H7 (cell line): ENCODE results near the gene ARL3. TPM values are rescaled to one million over a fixed set of nuclear protein-coding genes. Genes with fewer than 3 reads are reported as not detected.

ENCODE experiments used
- DNase-seq: peaks from one replicate; pipeline ENCODE4 v3.0.0; 2012
- H3K27me3 ChIP-seq: 2 replicates; pipeline ENCODE4 v1.6.0; 2011; ENCODE audit warnings: mild to moderate bottlenecking, low read length; ENCODE audit not compliant: control insufficient read depth, insufficient read depth
- H3K36me3 ChIP-seq: replicated peaks from 2 replicates; pipeline ENCODE4 v1.5.1; 2011; ENCODE audit warnings: low read length; ENCODE audit not compliant: control insufficient read depth, insufficient read depth
- H3K4me3 ChIP-seq: 2 replicates; pipeline ENCODE4 v1.5.1; 2011; ENCODE audit warnings: low read depth, mild to moderate bottlenecking, control low read depth, low read length, moderate library complexity; ENCODE audit not compliant: insufficient read depth
- total RNA-seq: library from RNA; depleted of rRNA; stranded (reverse); fragments of >200 nt; shearing (Covaris generic); gene quantifications from 2 replicates; pipeline ENCODE4 v1.2.3, GENCODE V29; 2014

Gene ARL3
- total RNA-seq, 1 experiment from 2014 or later, result 7.5 TPM

DNA sequence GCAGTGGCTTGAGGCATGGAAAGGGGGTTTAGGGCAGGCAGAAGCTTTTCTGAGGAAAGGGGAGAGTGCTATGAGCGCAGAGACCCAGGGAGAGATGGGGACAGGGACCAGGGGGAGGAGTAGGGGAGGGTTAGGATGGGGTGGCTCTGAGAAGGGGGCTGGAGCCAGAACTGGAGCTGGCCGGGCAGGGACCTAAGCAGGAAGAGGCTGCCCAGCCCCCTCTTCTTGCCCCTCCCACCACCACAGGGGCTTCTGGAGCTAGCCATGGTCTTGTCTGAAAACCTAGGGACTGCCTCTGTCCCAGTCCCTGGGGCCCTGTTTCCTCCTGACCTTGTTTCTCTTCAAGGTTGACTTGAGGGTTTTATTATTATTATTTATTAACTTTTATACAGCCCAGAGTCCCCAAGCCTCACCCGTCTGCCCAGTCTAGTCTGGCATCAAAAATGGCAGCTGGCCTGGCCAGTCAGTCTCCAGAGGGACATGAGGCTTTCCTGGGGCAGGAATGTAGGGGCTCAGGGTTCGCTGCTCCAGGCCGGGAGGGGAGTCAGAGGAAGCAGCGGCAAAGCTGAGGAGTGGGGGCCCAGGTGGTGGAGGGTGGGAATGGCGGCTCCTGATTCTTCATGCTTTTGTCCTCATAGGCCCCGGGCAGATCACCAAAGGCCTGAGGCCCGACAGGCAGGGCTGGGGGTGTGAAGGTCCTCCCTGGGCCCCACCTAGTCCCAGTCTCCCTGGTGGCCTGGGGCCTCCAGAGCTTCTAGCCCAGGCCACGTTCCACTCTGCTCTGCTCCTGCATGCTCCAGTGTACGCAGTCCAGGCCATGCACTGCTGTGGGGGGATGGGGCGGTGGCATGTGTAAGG lies 64.2 kb downstream of the ARL3 start:
- Histone ChIP-seq H3K27me3 (no peaks in the 10 kb centered on the region), H3K36me3 (peaks cover 3% of the 10 kb centered on the region), H3K4me3 (no peak overlapping the region)
- DNase-seq, result peak; percentile 81

DNA sequence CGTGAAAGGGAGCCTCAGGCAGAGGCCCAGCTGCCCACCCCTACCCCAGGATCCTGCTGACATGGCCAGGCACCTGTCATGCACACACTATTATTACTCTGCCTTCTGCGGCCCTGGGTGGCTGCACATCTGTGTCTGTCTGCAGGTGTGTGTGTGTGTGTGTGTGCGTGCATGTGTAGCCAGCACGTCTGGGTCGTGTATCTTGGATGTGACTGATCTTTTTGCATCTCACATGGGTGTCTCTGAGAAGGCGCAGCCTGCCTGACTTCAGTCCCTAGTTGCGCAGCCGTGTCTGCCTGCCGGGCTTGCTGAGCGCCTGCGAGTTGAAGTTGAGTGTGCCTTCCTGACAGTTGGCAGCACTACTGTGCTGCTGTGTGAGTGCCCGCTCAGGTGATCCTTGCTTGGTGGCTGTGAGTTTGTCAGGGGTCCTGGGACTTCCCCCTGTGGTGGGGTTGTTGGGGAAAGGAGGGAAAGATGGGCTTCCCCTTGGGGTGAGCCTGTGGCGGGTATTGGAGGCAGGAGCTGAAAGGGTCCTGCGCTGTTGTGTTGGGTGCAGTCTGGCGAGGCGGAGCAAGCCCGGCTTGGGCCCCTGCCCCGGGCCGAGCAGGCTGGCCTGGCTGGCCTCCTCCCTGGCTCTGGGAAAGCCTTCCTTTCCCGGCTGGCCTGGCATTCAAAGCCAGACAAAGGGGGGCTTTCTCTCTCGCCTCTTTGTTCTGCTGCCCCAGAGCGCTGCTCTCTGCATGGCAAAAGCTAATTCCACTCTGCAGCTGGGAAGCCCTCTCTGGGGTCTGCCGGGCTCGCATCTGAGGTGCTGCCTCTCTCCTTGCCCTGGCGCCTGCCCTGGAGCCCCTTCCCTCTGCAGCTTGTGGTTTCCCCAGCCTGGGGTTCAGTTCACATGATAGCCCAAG lies 65.1 kb downstream of the ARL3 start:
- no peaks in the 10 kb centered on the region for H3K27me3 ChIP-seq
- peaks cover 1% of the 10 kb centered on the region; the same call in 1 of the 2 replicates for H3K36me3 ChIP-seq
- DNase-seq, result peak; percentile 77
- H3K4me3 ChIP-seq, result no peak overlapping the region; the same call in 1 of the 2 replicates

DNA sequence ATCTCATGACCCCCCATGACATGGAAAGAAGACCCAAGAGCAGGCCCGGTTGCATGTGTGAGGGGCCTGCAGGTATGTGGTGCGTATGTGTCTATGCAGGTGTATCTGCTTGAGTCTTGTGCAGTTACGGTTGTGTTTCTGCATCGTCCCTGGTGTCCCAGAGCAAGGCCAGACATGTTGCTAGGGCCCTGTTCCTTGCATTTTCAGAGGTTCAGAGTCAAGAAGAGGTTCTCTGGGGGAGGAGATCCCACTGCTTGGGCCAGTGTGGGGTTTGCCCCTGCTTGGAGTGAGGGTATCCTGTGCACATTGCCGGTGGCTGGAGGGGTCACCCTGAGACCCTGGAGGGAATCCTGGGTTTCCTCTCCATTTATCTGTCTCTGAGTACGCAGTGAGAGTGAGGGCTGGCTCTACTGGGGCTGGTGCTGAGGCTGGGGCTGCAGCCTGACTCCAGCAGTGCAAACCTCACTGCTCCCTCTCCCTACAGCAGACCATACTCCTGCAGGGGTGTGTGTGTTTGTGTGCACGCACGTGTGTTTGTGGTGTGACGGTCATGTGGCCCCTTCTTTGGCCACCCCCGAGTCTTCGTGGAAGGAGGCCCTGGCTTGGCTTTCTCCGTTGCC lies 65.8 kb downstream of the ARL3 start:
- Histone ChIP-seq H3K27me3 (no peaks in the 10 kb centered on the region), H3K4me3 (no peak overlapping the region), H3K36me3 (no peaks in the 10 kb centered on the region; the same call in 1 of the 2 replicates)
- no peak for DNase-seq

DNA sequence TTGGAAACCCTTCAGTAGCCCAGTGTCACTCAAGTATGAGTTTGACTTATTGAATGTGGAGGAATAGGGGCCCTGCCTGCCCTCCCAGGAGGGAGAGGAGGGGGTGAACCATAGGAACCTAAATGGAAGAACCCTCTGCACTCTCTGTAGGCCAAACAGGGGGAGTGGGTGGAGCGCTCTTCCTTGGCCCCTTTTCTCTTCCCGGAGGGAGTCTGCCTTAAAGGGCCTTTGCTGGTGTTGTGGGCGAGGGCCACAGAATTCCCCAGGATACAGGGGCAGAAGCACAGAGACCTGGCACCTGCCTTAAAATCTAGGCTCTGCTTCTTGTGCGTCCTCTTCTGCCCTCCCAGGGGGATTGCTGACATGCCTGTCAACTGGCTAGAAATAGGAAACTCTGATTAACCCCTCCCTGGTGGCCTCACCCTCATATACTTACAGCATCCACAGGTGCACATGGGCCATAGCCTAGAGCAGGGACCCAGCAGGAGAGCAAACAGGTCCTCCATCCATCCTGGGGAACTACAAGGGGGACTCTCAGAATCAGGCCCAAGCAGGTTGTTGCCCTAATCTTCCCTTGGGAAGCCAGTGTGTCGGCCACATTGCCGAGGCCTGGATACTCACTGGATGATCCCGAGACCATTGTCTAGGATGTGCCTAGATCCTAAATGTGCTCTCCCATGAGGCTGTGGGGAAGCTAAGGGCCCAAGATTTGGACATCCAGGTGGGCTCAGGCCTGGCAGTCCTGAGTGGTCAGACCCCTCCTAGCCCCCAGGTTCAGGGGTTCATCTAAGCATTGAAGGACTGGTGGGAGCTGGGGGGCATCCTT lies 66.5 kb downstream of the ARL3 start:
- Histone ChIP-seq H3K36me3 (no peaks in the 10 kb centered on the region), H3K27me3 (no peaks in the 10 kb centered on the region), H3K4me3 (no peak overlapping the region)
- DNase-seq, result no peak

DNA sequence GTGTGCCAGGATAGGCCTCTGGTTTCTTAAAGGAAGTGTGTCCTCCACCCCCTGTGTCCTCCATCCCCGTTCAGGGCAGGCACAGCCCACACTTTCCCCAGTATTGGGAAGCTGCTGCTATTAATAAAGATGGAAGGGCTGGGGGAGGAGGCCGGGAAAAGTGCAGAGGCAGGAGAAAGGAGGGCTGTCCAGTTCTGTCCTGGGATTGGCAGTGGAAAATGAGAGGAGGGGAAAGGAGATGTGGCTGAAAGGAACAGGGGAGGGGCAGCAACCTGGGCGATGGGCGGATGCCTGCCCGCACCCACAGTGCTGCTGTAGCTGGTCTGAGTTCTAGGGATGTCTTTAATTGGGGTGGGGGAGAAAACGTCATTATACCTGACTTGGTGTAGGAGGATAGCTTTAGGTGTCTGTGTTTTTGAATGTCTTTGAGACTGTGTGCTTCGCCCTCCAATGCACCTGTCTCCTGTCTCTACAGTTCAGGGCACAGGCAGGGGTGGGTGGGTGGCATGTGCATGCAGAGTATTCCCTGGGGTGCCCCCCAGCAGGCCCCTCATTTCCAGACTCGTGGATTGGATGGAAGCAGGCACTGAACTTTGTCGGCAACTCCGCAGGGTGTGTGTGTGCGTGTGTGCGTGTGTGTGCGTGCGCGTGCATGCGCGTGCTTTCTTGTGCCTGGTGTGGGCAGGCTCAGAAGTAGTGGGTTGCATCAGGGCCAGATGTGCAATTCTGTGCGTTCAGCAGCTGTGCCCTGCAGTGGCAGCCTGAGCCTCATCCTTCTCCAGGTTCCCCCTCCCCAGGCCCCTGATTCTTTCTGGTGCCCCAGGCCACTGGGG lies 67.4 kb downstream of the ARL3 start:
- peak; percentile 45 for DNase-seq
- H3K36me3 ChIP-seq, result no peaks in the 10 kb centered on the region
- H3K27me3 ChIP-seq, result no peaks in the 10 kb centered on the region
- H3K4me3 ChIP-seq, result peak overlapping the region; percentile 63; the same call in 1 of the 2 replicates

DNA sequence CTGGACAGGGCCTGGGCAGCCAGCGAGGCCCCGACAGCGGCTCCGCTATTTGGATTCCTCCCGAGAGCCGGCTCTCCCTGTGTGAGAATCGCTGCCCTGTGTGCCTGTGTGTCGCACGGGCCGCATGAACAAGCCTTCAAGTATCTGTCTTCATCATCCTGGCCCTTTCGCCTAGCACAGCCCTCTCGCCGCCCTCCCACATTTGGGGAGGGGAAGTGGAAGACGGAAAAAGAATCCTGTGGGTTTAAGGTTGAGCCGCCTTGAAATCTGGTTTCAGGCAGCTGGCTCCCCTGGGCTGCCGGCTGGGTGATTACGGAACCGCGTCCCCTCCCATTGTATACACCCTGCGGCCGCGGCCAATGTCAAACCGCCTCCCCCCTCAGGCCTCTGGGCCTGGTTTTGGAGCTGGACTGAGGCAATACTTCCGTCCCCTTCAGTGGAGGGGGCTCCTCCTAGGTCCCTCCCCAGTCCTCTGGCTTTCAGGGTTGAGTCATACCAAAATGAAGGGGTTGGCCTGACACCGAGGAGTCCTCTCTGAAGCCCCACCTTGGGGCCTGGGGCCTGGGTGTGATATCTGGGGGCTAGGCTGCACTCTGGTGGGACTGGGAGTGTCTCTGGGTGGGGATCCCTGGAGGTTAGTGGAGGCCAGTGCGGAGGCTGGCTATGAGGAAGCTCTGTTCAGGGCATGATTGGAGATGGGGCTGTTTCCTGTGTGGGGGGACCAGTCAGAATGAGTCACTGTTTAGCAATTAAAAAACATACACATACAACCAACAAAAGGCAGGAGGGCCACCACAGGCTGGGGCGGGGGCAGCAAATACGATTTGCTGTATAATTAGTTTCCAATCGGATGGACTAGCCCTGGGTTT lies 68.2 kb downstream of the ARL3 start:
- peak; percentile 68 for DNase-seq

DNA sequence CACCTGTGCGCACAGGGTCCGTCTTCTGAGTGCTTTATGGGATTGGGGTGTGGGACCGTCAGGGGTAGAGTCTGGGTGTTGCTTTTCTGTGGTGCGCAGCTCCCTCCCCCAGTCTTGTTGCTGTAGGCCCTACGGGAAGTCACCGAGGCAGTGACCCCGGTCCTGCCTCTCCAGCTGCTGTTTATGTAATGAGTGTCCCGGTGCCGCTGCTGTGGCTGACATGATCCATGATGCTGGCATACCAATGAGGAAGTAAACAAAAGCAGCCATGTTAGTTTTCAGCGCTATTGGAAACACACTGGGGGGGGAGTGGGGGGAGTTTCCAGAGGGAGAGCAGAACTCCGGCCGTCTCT lies 68.8 kb downstream of the ARL3 start:
- no peaks in the 10 kb centered on the region for H3K27me3 ChIP-seq
- DNase-seq, result no peak
- H3K36me3 ChIP-seq, result no peaks in the 10 kb centered on the region
- H3K4me3 ChIP-seq, result peak overlapping the region; percentile 63

More for the DNA sequence above, 68.2 kb downstream of the ARL3 start:
- H3K36me3 ChIP-seq, result no peaks in the 10 kb centered on the region
- peak overlapping the region; percentile 63 for H3K4me3 ChIP-seq
- no peaks in the 10 kb centered on the region for H3K27me3 ChIP-seq

DNA sequence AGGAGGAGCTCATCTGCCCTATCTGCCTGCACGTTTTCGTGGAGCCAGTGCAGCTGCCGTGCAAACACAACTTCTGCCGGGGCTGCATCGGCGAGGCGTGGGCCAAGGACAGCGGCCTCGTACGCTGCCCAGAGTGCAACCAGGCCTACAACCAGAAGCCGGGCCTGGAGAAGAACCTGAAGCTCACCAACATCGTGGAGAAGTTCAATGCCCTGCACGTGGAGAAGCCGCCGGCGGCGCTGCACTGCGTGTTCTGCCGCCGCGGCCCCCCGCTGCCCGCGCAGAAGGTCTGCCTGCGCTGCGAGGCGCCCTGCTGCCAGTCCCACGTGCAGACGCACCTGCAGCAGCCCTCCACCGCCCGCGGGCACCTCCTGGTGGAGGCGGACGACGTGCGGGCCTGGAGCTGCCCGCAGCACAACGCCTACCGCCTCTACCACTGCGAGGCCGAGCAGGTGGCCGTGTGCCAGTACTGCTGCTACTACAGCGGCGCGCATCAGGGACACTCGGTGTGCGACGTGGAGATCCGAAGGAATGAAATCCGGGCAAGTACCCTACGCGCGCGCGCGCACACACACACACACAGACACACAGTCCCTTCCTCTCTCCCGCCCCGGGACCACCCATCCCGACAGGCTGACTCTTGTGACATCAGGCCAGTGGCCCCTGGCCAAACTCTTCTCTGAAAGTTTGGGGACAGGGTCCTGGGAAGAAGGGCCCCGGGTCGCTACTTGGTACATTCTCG lies 69.4 kb downstream of the ARL3 start:
- no peaks in the 10 kb centered on the region for H3K36me3 ChIP-seq

DNA sequence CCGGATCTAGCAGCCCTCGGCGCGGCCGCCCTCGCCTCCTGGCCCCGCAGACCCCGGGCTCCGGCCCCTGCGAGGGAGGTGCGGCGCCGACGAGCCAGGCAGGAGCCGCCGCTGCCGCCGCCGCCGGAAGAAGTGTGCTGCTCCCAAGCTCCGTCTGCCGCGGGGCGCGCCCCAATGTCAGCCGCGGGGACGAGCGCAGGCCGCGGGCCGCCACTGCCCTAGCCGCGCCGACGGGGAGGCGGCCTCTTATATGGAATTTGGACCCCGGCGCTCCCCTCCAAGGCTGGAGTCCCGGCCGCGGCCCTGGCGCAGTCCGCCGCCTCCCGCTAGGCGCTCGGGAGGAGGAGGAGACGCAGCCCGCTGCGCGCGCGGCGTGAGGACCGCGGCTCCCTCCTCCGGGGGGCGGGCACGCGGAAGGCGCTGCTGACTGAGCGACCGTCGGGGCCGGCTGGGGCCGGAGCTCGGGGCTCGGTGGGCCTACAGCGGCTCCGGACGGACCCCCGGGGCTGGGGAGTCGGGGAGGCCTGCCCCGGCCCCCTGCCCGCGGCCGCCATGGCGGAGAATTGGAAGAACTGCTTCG lies 70.0 kb downstream of the ARL3 start, which contains the start of gene TRIM8:
Gene TRIM8 (plus strand): TSS at position 414 of the 580 bp plus-strand sequence. CDS start 139 bp downstream, at position 553.
- Histone ChIP-seq H3K4me3 (peak within 1 kb of the TSS; percentile 63), H3K27me3 (no peaks in the 10 kb centered on the region), H3K36me3 (no peaks in the 10 kb centered on the region)
- no peak for DNase-seq

More for the DNA sequence above, 69.4 kb downstream of the ARL3 start:
- DNase-seq, result peak; percentile 81
- Histone ChIP-seq H3K27me3 (no peaks in the 10 kb centered on the region), H3K4me3 (peak overlapping the region; percentile 63)

DNA sequence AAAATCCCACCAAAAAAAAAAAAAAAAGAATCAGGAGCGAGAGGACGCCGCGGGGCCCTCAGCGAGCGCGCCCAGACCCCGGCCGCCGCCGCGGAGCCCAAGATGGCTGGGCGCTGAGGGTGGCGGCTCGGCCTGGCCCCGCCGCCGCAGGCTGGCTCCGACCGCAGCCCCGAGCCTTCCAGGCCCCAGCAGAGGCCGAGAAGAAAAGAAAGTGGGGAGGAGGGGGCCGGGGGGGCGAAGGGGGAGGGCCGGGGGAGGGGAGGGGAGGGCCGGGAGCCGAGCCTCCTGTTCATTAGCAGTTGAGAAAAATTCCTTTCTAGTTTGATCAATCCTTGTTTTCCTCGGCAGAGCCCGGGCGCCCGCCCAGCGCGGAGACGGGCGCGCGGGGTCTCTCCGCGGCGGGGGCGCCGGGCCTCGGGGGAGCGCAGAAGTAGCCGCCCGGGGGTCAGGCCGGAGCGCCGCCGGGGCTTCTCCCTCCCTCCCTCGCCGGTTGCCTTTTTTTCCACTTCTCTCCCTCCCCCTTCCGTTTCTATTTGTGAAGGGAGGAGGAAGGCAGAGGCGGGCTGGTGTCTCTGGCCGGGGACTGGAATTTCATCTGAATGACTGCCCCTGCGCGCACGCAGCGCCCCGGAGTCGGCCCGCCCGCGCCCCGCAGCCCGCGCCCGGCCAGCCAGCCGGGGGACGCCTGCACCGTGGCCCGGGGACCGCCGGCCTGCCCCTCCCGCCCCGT lies 70.7 kb downstream of the ARL3 start:
- Histone ChIP-seq H3K36me3 (no peaks in the 10 kb centered on the region), H3K27me3 (no peaks in the 10 kb centered on the region), H3K4me3 (peak overlapping the region; percentile 73)
- DNase-seq, result peak; percentile 86

DNA sequence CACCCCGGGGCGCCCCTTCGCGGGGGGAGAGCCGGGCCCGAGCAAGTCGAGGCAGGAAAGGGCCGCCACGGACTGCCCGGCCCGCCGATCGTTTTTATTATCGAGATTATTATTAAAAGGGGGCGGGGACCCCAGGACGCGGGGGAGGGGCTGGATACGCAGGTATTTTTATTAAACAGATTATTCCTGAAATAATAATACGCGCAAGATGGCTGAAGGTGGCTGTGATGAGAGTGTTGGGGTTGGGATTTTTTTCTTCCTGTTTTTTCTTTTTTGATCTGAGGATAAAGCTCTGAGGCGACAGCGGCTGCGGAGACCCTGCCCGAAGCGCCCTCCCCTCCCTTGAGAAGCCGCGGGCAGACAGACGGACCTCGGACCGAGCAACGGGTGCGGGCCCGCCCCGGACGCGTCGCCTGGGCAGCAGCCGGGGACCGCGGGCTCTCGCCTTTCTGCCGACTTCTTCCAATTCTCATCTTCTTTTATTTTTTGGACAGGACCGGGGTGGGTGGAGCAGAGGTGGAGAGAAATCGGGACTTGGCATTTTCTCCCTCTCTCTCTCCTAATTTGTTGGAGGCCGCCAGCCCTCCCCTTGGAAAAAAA lies 71.4 kb downstream of the ARL3 start:
- Histone ChIP-seq H3K36me3 (no peaks in the 10 kb centered on the region), H3K4me3 (peak overlapping the region; percentile 73), H3K27me3 (no peaks in the 10 kb centered on the region)
- DNase-seq, result peak; percentile 74
